Measurements from ENCODE around the gene C2orf92. TPM values are rescaled to one million over a fixed set of nuclear protein-coding genes. Genes with fewer than 3 reads are reported as not detected.

The C2orf92 gene
- total RNA-seq, 2 experiments from 2014 or later = 7.4 to 8.9 TPM

DNA sequence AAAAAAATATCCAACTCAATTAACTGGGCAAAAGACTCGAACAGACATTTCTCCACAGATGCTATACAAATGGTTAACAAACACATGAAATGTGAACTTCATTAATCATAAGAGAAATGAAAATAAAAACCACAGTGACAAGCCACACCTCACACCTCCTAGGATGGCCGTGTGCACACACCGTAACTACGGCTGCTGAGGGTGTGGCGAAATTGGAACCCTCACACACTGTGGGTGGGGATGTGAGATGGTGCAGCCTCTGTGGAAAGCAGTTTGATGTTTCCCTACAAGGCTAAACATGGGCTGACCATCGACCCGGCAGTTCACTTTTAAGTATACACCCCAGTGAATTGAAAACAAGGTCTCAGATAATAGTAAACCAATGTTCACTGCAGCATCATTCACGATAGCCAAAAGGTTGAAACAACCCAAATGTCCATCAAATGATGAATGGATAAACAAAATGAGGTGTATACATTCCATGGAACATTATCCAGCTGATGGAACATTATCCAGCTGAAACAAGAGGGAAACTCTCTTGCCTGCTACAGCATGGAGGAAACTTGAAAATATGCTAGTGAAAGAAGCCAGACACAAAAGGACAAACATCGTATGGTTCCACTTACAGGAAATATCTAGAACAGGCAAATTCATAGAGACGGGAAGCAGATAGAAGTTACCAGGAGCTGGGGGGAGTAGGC, 76.1 kb downstream of the C2orf92 start:
- H3K4me1 Mint-ChIP-seq = peaks cover 63% of the 10 kb centered on the region
- intact Hi-C loops (cut with DNase I, micrococcal nuclease) = loop anchor here (2.0 to 10.0 kb wide), 2 partner anchors 27 to 639 kb away; no protein-coding TSS in a partner anchor
- peak; percentile 74 for DNase-seq
- H3K4me3 Mint-ChIP-seq = no peak overlapping the region
- no peaks in the 10 kb centered on the region for H3K27me3 Mint-ChIP-seq
- ATAC-seq = peak; percentile 78
- CTCF ChIA-PET = interaction anchor here (0.8 to 4.3 kb wide), 5 partner anchors 27 to 81 kb away, joined by 3 to 23 read pairs (median 4); partner anchors contain the start of genes ACTR1B and ZAP70
- no peaks in the 10 kb centered on the region for H3K9me3 Mint-ChIP-seq (ENCODE audit: low read depth)
- peaks cover 31% of the 10 kb centered on the region for H3K36me3 Mint-ChIP-seq (ENCODE audit: low read depth)
- no peak overlapping the region for H3K27ac Mint-ChIP-seq
- POLR2A ChIA-PET = no interaction called here

DNA sequence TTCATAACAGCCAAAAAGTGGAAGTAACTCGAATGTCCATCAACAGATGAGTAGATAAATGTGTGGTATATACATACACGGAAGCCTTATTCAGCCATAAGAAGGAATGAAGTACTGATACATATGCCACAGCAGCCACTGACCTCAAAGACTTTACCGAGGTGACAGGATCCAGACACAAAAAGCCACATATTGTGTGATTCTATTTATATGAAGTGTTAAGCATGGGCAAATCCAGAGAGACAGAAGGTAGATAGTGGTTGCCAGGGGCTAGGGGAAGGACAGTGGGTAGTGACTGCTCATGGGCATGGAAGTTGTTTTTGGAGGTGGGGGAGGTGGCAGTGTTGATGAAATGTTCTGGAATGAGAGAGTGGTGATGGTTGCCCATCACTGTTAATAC, 77.8 kb downstream of the C2orf92 start:
- Mint-ChIP-seq H3K36me3 (ENCODE audit: low read depth) (peaks cover 20% of the 10 kb centered on the region), H3K9me3 (ENCODE audit: low read depth) (no peaks in the 10 kb centered on the region), H3K4me3 (no peak overlapping the region), H3K4me1 (peaks cover 50% of the 10 kb centered on the region), H3K27ac (no peak overlapping the region), H3K27me3 (no peaks in the 10 kb centered on the region)
- ATAC-seq = no peak
- CTCF ChIA-PET = interaction anchor here (0.6 to 2.3 kb wide), 5 partner anchors 34 to 436 kb away, joined by 4 to 14 read pairs (median 5); partner anchors contain the start of gene ZAP70
- intact Hi-C loops (cut with DNase I, micrococcal nuclease) = loop anchor here in 1 of 2 experiments (10.0 kb wide), 1 partner anchor 638 kb away; no protein-coding TSS in a partner anchor
- POLR2A ChIA-PET = no interaction called here
- no peak for DNase-seq

DNA sequence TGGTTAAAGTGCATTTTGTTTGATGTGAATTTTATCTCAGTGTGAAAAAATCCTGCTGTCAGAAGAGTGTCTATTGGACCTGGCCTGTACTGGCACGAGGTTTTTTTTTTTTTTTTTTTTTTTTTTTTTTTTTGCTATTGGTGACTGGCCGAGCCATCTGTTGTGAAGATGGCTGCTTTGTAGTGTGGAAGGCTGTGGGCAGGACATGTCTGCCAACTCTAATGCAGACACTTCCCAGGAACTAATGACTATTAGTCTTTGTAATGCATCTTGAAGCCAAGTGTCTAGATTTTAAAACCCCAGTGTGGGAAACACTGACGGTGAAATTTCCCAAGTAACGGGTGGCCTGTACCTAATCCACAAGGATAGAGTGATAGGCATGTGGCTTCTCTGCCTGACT, 78.2 kb downstream of the C2orf92 start:
- DNase-seq (no peak), ATAC-seq (no peak)
- Mint-ChIP-seq H3K9me3 (ENCODE audit: low read depth) (no peaks in the 10 kb centered on the region), H3K4me1 (peaks cover 46% of the 10 kb centered on the region), H3K4me3 (no peak overlapping the region), H3K36me3 (ENCODE audit: low read depth) (peaks cover 17% of the 10 kb centered on the region), H3K27ac (no peak overlapping the region), H3K27me3 (no peaks in the 10 kb centered on the region)
- intact Hi-C loops (cut with DNase I, micrococcal nuclease) = loop anchor here in 1 of 2 experiments (1.0 to 10.0 kb wide), 4 partner anchors 37 to 637 kb away; no protein-coding TSS in a partner anchor
- ChIA-PET CTCF (interaction anchor here (0.6 to 2.3 kb wide), 15 partner anchors 8 to 435 kb away, joined by 3 to 20 read pairs (median 5); partner anchors contain the start of genes ACTR1B, COX5B and ZAP70), POLR2A (interaction anchor here (1.0 kb wide), 1 partner anchor 29 kb away, joined by 3 read pairs; no protein-coding TSS in a partner anchor)

DNA sequence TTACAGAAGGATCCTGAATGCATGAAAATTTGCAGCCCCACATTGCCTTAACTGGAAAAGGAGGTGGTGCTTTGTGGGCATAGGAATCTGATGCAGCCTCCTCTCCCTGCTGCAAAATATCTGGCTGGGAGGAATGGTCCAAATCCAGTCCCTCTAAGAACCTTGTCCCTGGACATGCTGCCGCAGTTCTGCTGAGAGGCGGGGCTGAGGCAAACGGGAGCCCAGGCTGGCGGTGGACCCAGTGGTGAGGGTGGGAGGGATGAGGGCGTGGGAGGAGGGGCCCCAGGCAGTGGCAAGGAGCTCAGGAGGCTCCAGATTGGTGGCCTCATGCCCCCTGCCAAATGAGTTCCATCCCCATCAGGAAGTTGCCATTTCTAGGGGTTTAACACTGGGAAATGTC, 80.1 kb downstream of the C2orf92 start:
- no peaks in the 10 kb centered on the region for H3K27me3 Mint-ChIP-seq
- intact Hi-C loops (cut with DNase I, micrococcal nuclease) = loop anchor here in 1 of 2 experiments (2.0 to 10.0 kb wide), 2 partner anchors 49 to 635 kb away; no protein-coding TSS in a partner anchor
- H3K4me3 Mint-ChIP-seq = no peak overlapping the region
- no peaks in the 10 kb centered on the region for H3K9me3 Mint-ChIP-seq (ENCODE audit: low read depth)
- peaks cover 4% of the 10 kb centered on the region for H3K36me3 Mint-ChIP-seq (ENCODE audit: low read depth)
- peaks cover 32% of the 10 kb centered on the region for H3K4me1 Mint-ChIP-seq
- no peak overlapping the region for H3K27ac Mint-ChIP-seq
- DNase-seq (no peak), ATAC-seq (no peak)
- POLR2A ChIA-PET = no interaction called here
- CTCF ChIA-PET = interaction anchor here (0.6 kb wide), 1 partner anchor 37 kb away, joined by 3 read pairs; no protein-coding TSS in a partner anchor

DNA sequence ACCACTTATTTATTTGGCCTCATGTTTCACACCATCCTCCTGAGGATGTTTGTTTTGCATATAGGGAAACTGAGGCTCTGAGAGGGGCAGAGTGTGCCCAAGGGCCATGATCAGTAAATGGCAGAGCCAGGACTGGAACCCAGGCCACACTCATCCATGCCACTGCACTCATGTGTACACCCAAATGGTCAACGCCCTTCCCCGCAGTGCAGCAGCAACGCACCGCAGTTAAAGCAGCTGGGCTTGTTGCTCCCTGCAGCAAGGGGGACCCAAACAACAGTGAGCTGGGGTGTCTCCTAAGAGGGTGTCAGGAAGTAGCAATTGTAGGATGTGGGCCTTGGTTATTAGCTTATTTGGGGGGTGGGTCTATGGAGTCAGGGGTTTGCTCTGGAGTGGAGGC, 80.5 kb downstream of the C2orf92 start:
- Mint-ChIP-seq H3K27ac (no peak overlapping the region), H3K4me3 (no peak overlapping the region), H3K27me3 (no peaks in the 10 kb centered on the region), H3K9me3 (ENCODE audit: low read depth) (no peaks in the 10 kb centered on the region), H3K4me1 (peaks cover 29% of the 10 kb centered on the region), H3K36me3 (ENCODE audit: low read depth) (peaks cover 2% of the 10 kb centered on the region)
- CTCF ChIA-PET = interaction anchor here (0.6 to 3.7 kb wide), 5 partner anchors 9 to 159 kb away, joined by 3 to 20 read pairs (median 4); no protein-coding TSS in a partner anchor
- DNase-seq (no peak), ATAC-seq (no peak)
- POLR2A ChIA-PET = no interaction called here
- intact Hi-C loops (cut with DNase I, micrococcal nuclease) = no loop called here

DNA sequence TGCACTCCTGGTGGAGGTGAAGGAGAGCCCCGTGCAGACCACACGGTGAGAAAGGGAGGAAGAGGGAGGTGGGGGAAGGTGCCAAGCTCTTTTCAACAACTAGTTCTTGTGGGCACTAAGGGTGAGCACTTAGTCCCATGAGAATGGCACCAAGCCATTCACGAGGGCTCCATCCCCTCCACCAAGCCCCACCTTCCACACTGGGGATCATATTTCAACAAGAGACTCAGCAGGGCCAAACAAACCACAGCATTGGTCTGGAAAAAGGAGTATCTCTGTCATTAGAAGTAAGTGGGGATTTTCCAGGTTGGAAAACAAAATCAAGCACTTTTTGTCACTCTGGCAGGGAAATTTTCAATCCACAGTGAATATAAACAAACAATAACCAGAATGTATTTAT, 82.2 kb downstream of the C2orf92 start:
- CTCF ChIA-PET = interaction anchor here (1.4 to 3.7 kb wide), 3 partner anchors 10 to 53 kb away, joined by 3 to 20 read pairs (median 6); no protein-coding TSS in a partner anchor
- Mint-ChIP-seq H3K36me3 (ENCODE audit: low read depth) (peaks cover 5% of the 10 kb centered on the region), H3K4me1 (peaks cover 14% of the 10 kb centered on the region), H3K27me3 (no peaks in the 10 kb centered on the region), H3K4me3 (no peak overlapping the region), H3K27ac (no peak overlapping the region), H3K9me3 (ENCODE audit: low read depth) (no peaks in the 10 kb centered on the region)
- DNase-seq (no peak), ATAC-seq (no peak)
- POLR2A ChIA-PET = no interaction called here
- intact Hi-C loops (cut with DNase I, micrococcal nuclease) = no loop called here

Other genes starting within 250 kb of the C2orf92 start
- 10 to 100 TPM; 22.1 to 22.7 TPM for gene ANKRD36B, start 79.8 kb upstream of the C2orf92 start, total RNA-seq
- 100 to 1,000 TPM; 189 to 220 TPM for gene COX5B, start 23.7 kb upstream of the C2orf92 start, total RNA-seq
- gene ACTR1B, start 5.7 kb upstream of the C2orf92 start, total RNA-seq = 100 to 1,000 TPM in 1 of 2 experiments, 10 to 100 TPM in 1; 92.0 to 124 TPM
- 100 to 1,000 TPM; 153 to 156 TPM for gene ZAP70, start 43.9 kb downstream of the C2orf92 start, total RNA-seq

Measured in activated CD4-positive, alpha-beta T cell treated with anti-CD3 and anti-CD28 coated beads for 36 hours (primary cell).